Measurements from ENCODE around the gene REM2.
"Not testable (repeated sequence)": the region's sequence is repeated elsewhere in the genome, so short reads cannot be mapped to it uniquely, and the experiment has no call there.

Gene REM2

GRCh38 chr14:22849212-22849819 is 33.7 kb upstream of the REM2 start:
- no peak for DNase-seq

GRCh38 chr14:22850944-22851764 is 31.9 kb upstream of the REM2 start:
- no peak for DNase-seq

- DNase-seq, result not testable (repeated sequence)
Observed at GRCh38 chr14:22852178-22852577, 30.8 kb upstream of the REM2 start.

- no peak for DNase-seq
Observed at GRCh38 chr14:22852599-22852939, 30.5 kb upstream of the REM2 start.

- DNase-seq, result peak; percentile 60
Observed at GRCh38 chr14:22852940-22853767, 29.9 kb upstream of the REM2 start.

- not testable (repeated sequence) for DNase-seq
Observed at GRCh38 chr14:22854296-22854695, 28.7 kb upstream of the REM2 start.

- peak; percentile 23 for DNase-seq
Observed at GRCh38 chr14:22854963-22855724, 27.9 kb upstream of the REM2 start.

GRCh38 chr14:22856428-22856827 is 26.6 kb upstream of the REM2 start:
- DNase-seq, result no peak

- DNase-seq, result not testable (repeated sequence)
Observed at GRCh38 chr14:22860377-22860776, 22.6 kb upstream of the REM2 start.

GRCh38 chr14:22861651-22862050 is 21.4 kb upstream of the REM2 start:
- DNase-seq, result no peak

- no peak for DNase-seq
Observed at GRCh38 chr14:22864979-22865378, 18.0 kb upstream of the REM2 start.

- no peak for DNase-seq
Observed at GRCh38 chr14:22865424-22866405, 17.3 kb upstream of the REM2 start.

- no peak for DNase-seq
Observed at GRCh38 chr14:22866874-22867273, 16.1 kb upstream of the REM2 start.

- DNase-seq, result no peak
Observed at GRCh38 chr14:22870811-22871223, 12.2 kb upstream of the REM2 start.

- DNase-seq, result peak; percentile 88
Observed at GRCh38 chr14:22871224-22872032, 11.6 kb upstream of the REM2 start, which contains the start of gene LRP10. TSS of gene LRP10 (plus strand) at chr14:22871740. CDS start at chr14:22872304, 564 bp downstream.

- peak; percentile 62 for DNase-seq
Observed at GRCh38 chr14:22872033-22872832, 10.8 kb upstream of the REM2 start.

- DNase-seq, result no peak
Observed at GRCh38 chr14:22872833-22873520, 10.0 kb upstream of the REM2 start.

- DNase-seq, result no peak
Observed at GRCh38 chr14:22875003-22875747, 7.8 kb upstream of the REM2 start.

All from DMS153 (cell line).